DOHH2 (cell line): ENCODE results near the gene EPPIN.
"Not testable (repeated sequence)": the region's sequence is repeated elsewhere in the genome, so short reads cannot be mapped to it uniquely, and the experiment has no call there.

Experiments
- EZH2phosphoT487 ChIP-seq: fragments of 200-600 bp; sonication (generic); IDR thresholded peaks from 2 replicates; pipeline ENCODE4 v1.6.1; 2017; ENCODE audit warnings: borderline replicate concordance, mild to moderate bottlenecking, antibody characterized with exemption, low read length, moderate library complexity, mixed read lengths
- TF ChIP-seq, protein P1 (sequence below): fragments of 200-600 bp; sonication (generic); IDR thresholded peaks from one replicate; pipeline ENCODE4 v1.5.1; 2014; ENCODE audit warnings: antibody characterized with exemption, mild to moderate bottlenecking, low read depth, low read length; ENCODE audit not compliant: poor library complexity, severe bottlenecking

DNA sequence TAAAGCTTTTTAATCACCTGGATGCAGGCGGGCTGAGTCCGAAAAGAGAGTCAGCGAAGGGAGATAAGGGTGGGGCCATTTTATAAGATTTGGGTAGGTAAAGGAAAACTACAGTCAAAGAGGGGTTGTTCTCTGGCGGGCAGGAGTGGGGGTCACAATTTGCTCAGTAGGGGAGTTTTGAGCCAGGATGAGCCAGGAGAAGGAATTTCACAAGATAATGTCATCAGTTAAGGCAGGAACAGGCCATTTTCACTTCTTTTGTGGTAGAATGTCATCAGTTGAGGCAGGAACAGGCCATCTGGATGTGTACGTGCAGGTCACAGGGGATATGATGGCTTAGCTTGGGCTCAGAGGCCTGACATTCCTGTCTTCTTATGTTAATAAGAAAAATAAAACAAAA, 37.1 kb upstream of the EPPIN start:
- TF ChIP-seq, protein P1, sequence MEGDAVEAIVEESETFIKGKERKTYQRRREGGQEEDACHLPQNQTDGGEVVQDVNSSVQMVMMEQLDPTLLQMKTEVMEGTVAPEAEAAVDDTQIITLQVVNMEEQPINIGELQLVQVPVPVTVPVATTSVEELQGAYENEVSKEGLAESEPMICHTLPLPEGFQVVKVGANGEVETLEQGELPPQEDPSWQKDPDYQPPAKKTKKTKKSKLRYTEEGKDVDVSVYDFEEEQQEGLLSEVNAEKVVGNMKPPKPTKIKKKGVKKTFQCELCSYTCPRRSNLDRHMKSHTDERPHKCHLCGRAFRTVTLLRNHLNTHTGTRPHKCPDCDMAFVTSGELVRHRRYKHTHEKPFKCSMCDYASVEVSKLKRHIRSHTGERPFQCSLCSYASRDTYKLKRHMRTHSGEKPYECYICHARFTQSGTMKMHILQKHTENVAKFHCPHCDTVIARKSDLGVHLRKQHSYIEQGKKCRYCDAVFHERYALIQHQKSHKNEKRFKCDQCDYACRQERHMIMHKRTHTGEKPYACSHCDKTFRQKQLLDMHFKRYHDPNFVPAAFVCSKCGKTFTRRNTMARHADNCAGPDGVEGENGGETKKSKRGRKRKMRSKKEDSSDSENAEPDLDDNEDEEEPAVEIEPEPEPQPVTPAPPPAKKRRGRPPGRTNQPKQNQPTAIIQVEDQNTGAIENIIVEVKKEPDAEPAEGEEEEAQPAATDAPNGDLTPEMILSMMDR: not testable (repeated sequence)
- TF ChIP-seq EZH2phosphoT487: not testable (repeated sequence)
